Activated T-helper 1 cell treated with Interleukin-2 at 50 U/mL for 16 hours (primary cell): ENCODE measurements around the gene CYP4A22.
A peak's percentile ranks its signal among the peaks of the same experiment; 100 is the strongest.
"Not testable (repeated sequence)": the region's sequence is repeated elsewhere in the genome, so short reads cannot be mapped to it uniquely, and the experiment has no call there.

Experiments used
- DNase-seq: peaks from one replicate; pipeline ENCODE4 v3.0.0-alpha.2; 2020; ENCODE audit warnings: low read depth

The CYP4A22 gene

GRCh38 chr1:47184822-47185677, 47.8 kb downstream of the CYP4A22 start:
- DNase-seq = no peak

DNA sequence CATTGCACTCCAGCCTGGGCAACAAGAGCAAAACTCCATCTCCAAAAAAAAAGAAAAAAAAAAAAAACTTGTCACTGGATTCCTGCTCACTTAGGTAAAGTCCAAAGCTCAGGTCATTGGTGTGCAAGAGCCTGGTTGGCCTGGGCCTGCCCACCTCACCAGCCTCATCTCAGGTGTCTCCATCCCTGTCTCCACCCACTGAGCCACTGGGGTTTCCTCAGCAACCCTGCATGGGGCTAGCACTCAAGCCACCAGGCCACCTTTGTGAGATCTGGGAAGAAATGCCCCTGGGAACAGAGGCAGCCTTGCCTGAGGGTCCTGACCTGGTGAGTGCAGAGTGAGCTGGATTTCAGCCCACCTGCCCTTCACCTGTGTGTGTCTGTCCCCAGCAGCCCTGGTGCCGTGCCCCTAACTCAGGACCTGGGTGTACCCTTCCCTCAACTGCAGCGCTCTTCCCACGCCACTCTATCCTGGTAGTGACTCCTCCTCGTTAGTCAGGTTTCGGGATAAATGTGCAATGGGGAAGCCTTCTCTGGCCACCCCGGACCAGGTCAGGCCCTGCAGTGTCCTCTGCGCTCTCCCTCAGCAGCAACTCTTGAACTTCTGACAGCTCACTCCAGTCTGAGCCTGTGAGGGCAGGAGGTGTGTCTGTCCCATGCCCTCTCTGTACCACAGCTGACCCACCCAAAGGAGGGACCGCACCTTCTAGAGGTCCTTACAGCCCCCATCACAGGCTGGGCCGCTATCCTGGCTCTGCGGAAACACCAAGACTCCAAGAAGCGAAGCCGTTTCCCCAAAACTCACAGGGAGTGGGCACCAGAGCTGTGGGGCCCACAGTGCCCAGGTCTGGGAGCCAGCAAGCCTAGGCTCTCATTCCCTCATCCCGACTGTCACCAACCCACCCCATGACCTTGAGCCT, 49.3 kb downstream of the CYP4A22 start:
- DNase-seq = no peak

GRCh38 chr1:47187231-47187925, 50.1 kb downstream of the CYP4A22 start:
- no peak for DNase-seq

GRCh38 chr1:47187926-47188250, 50.6 kb downstream of the CYP4A22 start:
- no peak for DNase-seq

DNA sequence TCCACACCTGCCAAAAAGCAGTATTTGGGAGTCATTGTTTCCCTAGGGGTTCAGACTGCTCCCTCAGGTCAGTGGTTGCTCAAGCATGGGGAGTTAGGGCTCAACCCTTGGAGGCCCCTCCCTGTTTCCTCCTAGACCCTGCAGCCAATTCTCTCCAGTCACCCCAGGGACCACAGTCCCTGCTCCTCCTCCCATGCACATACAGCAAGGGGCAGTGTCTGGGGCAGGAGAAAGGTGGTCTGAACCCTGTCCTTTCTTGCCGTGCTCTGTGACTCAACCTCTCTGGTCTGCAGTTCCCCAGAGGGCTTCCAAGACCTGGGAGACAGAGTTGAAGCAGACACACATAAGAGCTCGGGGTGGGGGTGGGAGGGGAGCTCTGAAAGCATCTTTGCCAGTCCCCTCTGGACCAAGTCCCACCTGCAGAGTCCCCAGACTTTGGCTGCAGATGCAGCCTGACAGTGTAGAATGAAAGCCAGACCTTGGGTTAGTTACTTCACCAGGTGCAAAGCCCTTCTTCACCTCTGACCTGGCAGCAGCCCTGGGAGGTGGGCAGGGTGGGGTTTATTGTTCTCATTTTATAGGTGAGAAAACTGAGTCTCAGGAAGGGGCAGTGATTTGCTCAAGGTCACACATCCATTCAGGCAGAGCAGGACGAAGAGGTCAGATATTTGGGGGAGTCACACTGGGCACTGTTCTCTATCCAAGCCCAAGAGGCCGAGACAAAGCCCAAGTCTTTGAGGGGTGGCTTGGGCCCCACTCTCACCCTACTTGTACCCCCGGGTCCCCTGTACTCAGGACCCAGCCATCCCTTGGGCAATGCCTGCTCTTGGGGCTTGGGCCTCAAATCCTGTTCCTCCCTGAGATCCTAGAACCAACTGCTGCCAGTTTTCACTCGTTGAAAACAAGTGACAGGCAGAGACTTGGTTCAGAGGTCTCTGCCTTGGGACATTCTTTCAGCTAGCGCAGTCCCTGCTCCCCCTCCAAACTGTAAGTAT, 51.8 kb downstream of the CYP4A22 start:
- no peak for DNase-seq

DNA sequence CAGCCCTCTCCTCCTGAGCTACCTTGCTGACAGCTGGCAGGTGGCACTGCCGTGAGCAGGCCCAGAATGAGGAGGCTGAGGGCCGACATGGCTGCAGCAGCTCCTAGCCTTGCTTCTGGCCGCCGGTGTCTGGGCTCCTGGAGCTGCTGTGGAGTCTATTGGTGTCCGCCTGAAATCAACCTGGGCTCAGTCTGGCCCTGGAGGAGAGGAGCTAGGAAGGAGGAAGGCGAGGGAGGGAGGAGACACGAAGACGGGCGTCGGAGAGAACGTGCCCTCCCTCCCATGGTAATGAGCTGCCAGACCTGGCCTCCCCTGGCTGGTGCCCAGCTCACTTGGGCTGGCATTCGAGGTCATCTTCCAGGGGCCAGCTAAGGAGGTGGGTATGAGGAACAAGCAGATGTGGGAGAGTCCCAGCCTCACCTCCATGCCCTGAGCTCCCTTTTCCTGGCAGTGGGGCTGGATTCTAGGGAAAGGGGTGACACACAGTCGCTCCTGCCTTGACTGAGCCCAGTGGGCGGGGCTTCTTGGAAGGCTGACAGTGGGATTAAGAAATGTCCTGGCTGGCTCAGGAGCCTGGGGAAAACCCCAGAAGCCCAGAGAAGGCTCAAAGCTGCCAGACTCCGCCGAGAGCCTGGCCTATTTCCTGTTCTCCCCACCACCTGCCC, 52.7 kb downstream of the CYP4A22 start, which contains the start of gene PDZK1IP1:
TSS of gene PDZK1IP1 (minus strand) at position 193 of the 665 bp plus-strand sequence. CDS start at position 89, 104 bp downstream.
- DNase-seq = no peak

DNA sequence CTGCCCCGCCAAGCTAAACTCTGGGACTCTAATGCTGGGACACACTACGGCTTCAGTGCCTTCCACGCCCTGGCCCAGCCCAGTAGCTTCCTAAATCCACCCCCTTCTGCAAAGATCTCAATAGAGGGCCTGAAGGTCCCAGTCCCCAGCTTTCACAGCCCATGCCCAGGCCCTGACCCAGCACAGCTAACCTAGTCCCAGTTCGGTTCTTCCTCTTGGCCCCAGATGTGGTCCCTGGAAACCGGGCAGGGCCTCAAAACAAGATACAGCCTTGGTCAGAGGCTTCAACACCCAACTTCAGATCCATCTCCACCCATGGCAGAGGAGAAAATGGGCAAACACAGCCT, 53.2 kb downstream of the CYP4A22 start:
- DNase-seq = no peak

GRCh38 chr1:47190857-47191256, 53.6 kb downstream of the CYP4A22 start:
- no peak for DNase-seq

GRCh38 chr1:47191940-47192457, 54.8 kb downstream of the CYP4A22 start:
- no peak for DNase-seq

- peak; percentile 38 for DNase-seq
These were observed 55.5 kb downstream of the CYP4A22 start for GRCh38 chr1:47192458-47193384.

- not testable (repeated sequence) for DNase-seq
These were observed 56.3 kb downstream of the CYP4A22 start for GRCh38 chr1:47193496-47193895.

DNA sequence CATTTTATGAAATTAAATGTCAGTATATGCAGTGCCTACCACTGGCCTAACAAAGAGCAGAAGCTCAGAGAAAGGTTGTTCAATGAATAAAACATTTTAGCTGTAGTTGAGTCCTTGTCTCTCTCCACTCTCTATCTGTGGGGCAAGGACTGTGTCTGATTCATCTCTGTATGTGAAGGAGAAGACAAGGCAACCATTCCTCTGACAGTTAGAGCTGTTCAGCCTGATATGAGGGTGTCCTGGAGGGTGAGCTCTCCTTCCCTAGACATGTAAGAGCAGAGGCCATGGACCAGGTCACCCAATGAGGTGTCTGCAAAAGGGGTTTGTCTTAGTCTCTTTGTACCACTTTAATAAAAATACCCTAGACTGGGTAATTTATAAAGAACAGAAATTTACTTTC, 57.1 kb downstream of the CYP4A22 start:
- DNase-seq = no peak

GRCh38 chr1:47195981-47196380, 58.7 kb downstream of the CYP4A22 start:
- DNase-seq = not testable (repeated sequence)

DNA sequence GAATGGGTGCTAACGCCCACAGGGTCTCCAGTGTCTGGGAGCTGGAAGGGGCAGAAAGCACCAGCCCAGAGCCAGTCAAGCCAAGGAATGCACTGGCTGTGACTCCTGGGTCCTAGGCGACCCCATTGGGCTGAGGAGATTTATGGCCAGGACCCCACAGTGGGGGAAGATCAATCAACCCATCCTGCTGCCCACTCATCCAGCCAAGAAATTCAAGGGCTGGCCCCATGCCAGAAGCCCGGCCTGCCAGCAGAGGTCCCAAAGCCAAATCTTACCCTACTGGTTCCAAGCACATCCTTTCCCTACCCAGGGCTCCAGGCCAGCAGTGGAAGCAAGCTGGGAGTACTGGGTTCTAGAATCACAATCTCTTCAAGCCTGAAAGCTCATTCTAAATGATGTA, 59.4 kb downstream of the CYP4A22 start:
- no peak for DNase-seq

DNA sequence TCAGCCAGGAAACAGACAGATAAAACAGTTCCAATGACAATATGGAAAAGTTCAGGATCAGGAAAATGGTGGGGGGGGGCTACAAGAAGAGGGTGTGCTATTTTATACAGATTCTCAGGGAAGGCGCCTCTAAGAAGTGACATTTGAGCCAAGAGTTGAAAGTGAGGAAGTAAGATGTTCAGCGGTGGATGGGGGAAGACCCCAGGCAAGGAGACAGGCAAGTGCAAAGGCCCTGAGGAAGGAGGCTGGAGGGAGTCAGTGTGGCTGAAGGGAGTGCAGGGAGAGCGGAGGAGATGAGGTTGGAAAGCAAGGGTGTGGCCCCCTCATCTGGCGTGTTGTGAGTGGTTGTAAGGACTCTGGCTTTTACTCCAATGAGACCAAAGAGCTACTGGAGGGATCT, 61.0 kb downstream of the CYP4A22 start:
- DNase-seq = no peak
